ENCODE data around the gene HIVEP1. TPM values are rescaled to one million over a fixed set of nuclear protein-coding genes. Genes with fewer than 3 reads are reported as not detected.

The HIVEP1 gene
- polyA plus RNA-seq, 3 donors: 1.7 to 8.7 (median 2.7) TPM

DNA sequence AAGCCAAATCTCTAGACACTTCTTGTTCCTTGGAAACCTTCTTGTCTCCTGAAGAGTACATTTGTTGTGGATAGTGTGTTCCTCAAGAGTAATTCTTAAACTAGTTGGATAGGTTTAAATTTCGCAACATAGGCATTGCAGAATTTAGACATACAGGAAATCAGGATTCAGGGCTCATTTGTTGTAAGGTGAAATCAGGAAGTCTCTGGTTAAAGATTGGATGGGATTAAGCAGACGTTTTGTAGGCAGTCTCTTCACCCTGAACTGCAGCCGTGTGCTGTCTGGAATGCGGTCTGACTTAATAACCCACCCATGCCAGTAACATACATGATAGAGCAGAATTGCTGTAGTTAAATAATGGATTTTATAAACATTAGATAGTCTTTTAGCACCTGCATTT, 21.7 kb downstream of the HIVEP1 start:
- TF ChIP-seq, protein P1, sequence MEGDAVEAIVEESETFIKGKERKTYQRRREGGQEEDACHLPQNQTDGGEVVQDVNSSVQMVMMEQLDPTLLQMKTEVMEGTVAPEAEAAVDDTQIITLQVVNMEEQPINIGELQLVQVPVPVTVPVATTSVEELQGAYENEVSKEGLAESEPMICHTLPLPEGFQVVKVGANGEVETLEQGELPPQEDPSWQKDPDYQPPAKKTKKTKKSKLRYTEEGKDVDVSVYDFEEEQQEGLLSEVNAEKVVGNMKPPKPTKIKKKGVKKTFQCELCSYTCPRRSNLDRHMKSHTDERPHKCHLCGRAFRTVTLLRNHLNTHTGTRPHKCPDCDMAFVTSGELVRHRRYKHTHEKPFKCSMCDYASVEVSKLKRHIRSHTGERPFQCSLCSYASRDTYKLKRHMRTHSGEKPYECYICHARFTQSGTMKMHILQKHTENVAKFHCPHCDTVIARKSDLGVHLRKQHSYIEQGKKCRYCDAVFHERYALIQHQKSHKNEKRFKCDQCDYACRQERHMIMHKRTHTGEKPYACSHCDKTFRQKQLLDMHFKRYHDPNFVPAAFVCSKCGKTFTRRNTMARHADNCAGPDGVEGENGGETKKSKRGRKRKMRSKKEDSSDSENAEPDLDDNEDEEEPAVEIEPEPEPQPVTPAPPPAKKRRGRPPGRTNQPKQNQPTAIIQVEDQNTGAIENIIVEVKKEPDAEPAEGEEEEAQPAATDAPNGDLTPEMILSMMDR (IDR thresholded peaks at IDR 0.05): no peak
- H3K4me1 Mint-ChIP-seq: peaks cover 29% of the 10 kb centered on the region
- DNase-seq: peak in 2 of 3 donors; percentile 48 to 50
- Histone ChIP-seq H3K36me3 (replicated peaks in 1 of 2; ENCODE audit: control insufficient read depth in 1 of 2, insufficient read depth in 2 of 2, low read length in 2 of 2) (peaks cover 0 to 16% of the 10 kb centered on the region in 2 donors), H3K27ac (ENCODE audit: low read depth in 1 of 2, low read length in 2 of 2) (no peak overlapping the region), H3K9ac (ENCODE audit: insufficient read depth, low read length, poor library complexity, severe bottlenecking) (no peak overlapping the region), H2AFZ (ENCODE audit: insufficient read depth, low read depth, low read length, poor library complexity, severe bottlenecking) (no peak overlapping the region), H3K4me1 (ENCODE audit: control insufficient read depth in 1 of 2, insufficient read depth in 2 of 2, low read length in 2 of 2) (peaks cover 7 to 20% of the 10 kb centered on the region in 2 donors), H3K4me2 (replicated peaks; ENCODE audit: extremely low read depth, low read length, poor library complexity, severe bottlenecking) (no peak overlapping the region), H3K9me3 (replicated peaks in 1 of 2; ENCODE audit: control insufficient read depth in 1 of 2, insufficient read depth in 1 of 2, low read length in 2 of 2) (peaks cover 9 to 13% of the 10 kb centered on the region in 2 donors), H3K27me3 (ENCODE audit: control insufficient read depth in 2 of 2, insufficient read depth in 2 of 2, low read length in 2 of 2) (no peaks in the 10 kb centered on the region), H4K20me1 (ENCODE audit: insufficient read depth, low read length) (no peaks in the 10 kb centered on the region), H3K4me3 (replicated peaks in 1 of 3; ENCODE audit: low read depth in 2 of 3, low read length in 3 of 3) (no peak overlapping the region), H3K79me2 (ENCODE audit: insufficient read depth, low read length) (peaks cover 8% of the 10 kb centered on the region)
- no CpG with 5 or more reads among the region's 4 CpGs for WGBS (ENCODE audit: insufficient coverage)
- intact Hi-C loops (cut with micrococcal nuclease): no loop called here
- peaks cover 0 to 1% (median 1%) of the 10 kb centered on the region in 3 donors for H3K27me3 Mint-ChIP-seq (ENCODE audit: low read depth in 3 of 3)
- no peak overlapping the region for H3K4me3 Mint-ChIP-seq
- peaks cover 11 to 21% (median 18%) of the 10 kb centered on the region in 7 donors for H3K9me3 Mint-ChIP-seq
- peaks cover 24 to 39% of the 10 kb centered on the region in 2 donors for H3K36me3 Mint-ChIP-seq
- no peak overlapping the region for H3K27ac Mint-ChIP-seq

DNA sequence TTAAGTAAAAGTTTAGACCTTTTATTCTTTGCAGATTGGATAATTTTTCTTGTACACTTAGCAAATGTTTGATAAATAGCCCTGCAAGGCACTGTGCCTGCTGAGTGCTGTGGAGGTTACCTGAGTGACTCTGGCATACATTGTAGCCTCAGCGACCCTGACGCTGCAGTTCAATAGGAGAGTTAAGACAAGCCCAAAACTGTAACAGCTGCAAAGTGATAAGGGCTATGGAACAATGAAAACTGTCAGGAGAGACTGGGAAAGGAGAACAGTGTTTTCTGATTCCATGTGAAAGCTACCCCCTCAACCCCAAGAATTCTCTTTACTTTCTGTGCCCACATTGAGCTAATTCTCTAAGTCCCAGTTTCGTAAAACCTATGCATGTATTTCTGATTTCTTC, 22.2 kb downstream of the HIVEP1 start:
- no peak for DNase-seq
- peaks cover 9 to 10% of the 10 kb centered on the region in 2 donors for H3K9me3 ChIP-seq (replicated peaks in 1 of 2; ENCODE audit: control insufficient read depth in 1 of 2, insufficient read depth in 1 of 2, low read length in 2 of 2)
- peaks cover 0 to 1% (median 1%) of the 10 kb centered on the region in 3 donors for H3K27me3 Mint-ChIP-seq (ENCODE audit: low read depth in 3 of 3)
- H3K4me2 ChIP-seq (replicated peaks; ENCODE audit: extremely low read depth, low read length, poor library complexity, severe bottlenecking): no peak overlapping the region
- H3K36me3 Mint-ChIP-seq: peaks cover 23 to 37% of the 10 kb centered on the region in 2 donors
- intact Hi-C loops (cut with micrococcal nuclease): no loop called here
- H3K79me2 ChIP-seq (ENCODE audit: insufficient read depth, low read length): peaks cover 8% of the 10 kb centered on the region
- peaks cover 0 to 16% of the 10 kb centered on the region in 2 donors for H3K36me3 ChIP-seq (replicated peaks in 1 of 2; ENCODE audit: control insufficient read depth in 1 of 2, insufficient read depth in 2 of 2, low read length in 2 of 2)
- H3K27ac ChIP-seq (ENCODE audit: low read depth in 1 of 2, low read length in 2 of 2): no peak overlapping the region
- H4K20me1 ChIP-seq (ENCODE audit: insufficient read depth, low read length): no peaks in the 10 kb centered on the region
- no peaks in the 10 kb centered on the region for H3K27me3 ChIP-seq (ENCODE audit: control insufficient read depth in 2 of 2, insufficient read depth in 2 of 2, low read length in 2 of 2)
- no peak overlapping the region for H2AFZ ChIP-seq (ENCODE audit: insufficient read depth, low read depth, low read length, poor library complexity, severe bottlenecking)
- H3K9me3 Mint-ChIP-seq: peaks cover 8 to 18% (median 16%) of the 10 kb centered on the region in 7 donors
- H3K4me3 ChIP-seq (replicated peaks in 1 of 3; ENCODE audit: low read depth in 2 of 3, low read length in 3 of 3): no peak overlapping the region
- no peak overlapping the region for H3K4me3 Mint-ChIP-seq
- H3K9ac ChIP-seq (ENCODE audit: insufficient read depth, low read length, poor library complexity, severe bottlenecking): no peak overlapping the region
- peaks cover 29% of the 10 kb centered on the region for H3K4me1 Mint-ChIP-seq
- TF ChIP-seq, protein P1 (IDR thresholded peaks at IDR 0.05): no peak
- peaks cover 7 to 20% of the 10 kb centered on the region in 2 donors for H3K4me1 ChIP-seq (ENCODE audit: control insufficient read depth in 1 of 2, insufficient read depth in 2 of 2, low read length in 2 of 2)
- WGBS (ENCODE audit: insufficient coverage): 94% methylated on average over 2 of the region's 3 CpGs
- peak overlapping the region in 1 of 7 donors; percentile 8 for H3K27ac Mint-ChIP-seq
